Gastroesophageal sphincter (tissue), 4 donors: ENCODE measurements around the gene MARCKS. TPM values are rescaled to one million over a fixed set of nuclear protein-coding genes. Genes with fewer than 3 reads are reported as not detected.

Source experiments
- ATAC-seq: fragments of 150-250 bp; one replicate; pipeline ENCODE4 v1.9.1; 2016; ENCODE audit warnings: mild to moderate bottlenecking, moderate library complexity
- H3K27ac ChIP-seq, 4 donors: fragments of 200-600 bp; sonication (generic) in 3 of 4; 1 replicate in 3 of 4; 2 replicates in 1 of 4; pipeline ENCODE4 v1.5.1; 2016 to 2019
- H3K27me3 ChIP-seq: fragments of 200-600 bp; sonication (generic); one replicate; pipeline ENCODE4 v1.5.1; 2019
- H3K36me3 ChIP-seq, 2 donors: fragments of 200-600 bp; sonication (generic); one replicate each; pipeline ENCODE4 v1.5.1; 2019; ENCODE audit warnings: control low read depth in 1 of 2
- H3K4me1 ChIP-seq, 3 donors: fragments of 200-600 bp; sonication (generic); 1 replicate in 2 of 3; 2 replicates in 1 of 3; pipeline ENCODE4 v1.5.1; 2016 to 2019; ENCODE audit warnings: control low read depth in 2 of 3
- H3K4me3 ChIP-seq, 2 donors: fragments of 200-600 bp; sonication (generic); one replicate each; pipeline ENCODE4 v1.5.1; 2019; ENCODE audit warnings: mild to moderate bottlenecking in 1 of 2, moderate library complexity in 1 of 2
- H3K9me3 ChIP-seq, 3 donors: fragments of 200-600 bp; sonication (generic); one replicate each; pipeline ENCODE4 v1.5.1; 2017 to 2019; ENCODE audit warnings: control low read depth in 2 of 3
- EP300 ChIP-seq: sonication (generic); formaldehyde crosslinking; IDR thresholded peaks from one replicate; pipeline ENCODE4 v1.6.1; 2017; ENCODE audit warnings: antibody characterized with exemption, mild to moderate bottlenecking
- POLR2A ChIP-seq, 2 donors: fragments of 450-650 bp; IDR thresholded peaks; one replicate each; pipeline ENCODE4 v1.6.1; 2017; ENCODE audit warnings: antibody characterized with exemption in 2 of 2, mild to moderate bottlenecking in 2 of 2, moderate library complexity in 1 of 2
- POLR2AphosphoS5 ChIP-seq: sonication (generic); formaldehyde crosslinking; IDR thresholded peaks from one replicate; pipeline ENCODE4 v1.6.1; 2017; ENCODE audit warnings: antibody characterized with exemption
- WGBS, 2 donors: methylation state at CpG; one replicate each; pipeline ENCODE4 v1.1.5; 2018; ENCODE audit warnings: low coverage in 1 of 2; 5-methylcytosine and 5-hydroxymethylcytosine counted together
- total RNA-seq, 4 donors: library from RNA; depleted of rRNA; stranded (reverse); fragments of >200 nt; gene quantifications; one replicate each; pipeline ENCODE4 v1.1.0, GENCODE V29; 2016
- TF ChIP-seq, protein P1 (sequence below), 4 experiments: fragments of 200-600 bp in 2 of 4; fragments of 450-650 bp in 2 of 4; sonication (generic) in 1 of 4; IDR thresholded peaks; one replicate each; pipeline ENCODE4 v1.5.1; 2017 to 2019; ENCODE audit warnings: antibody characterized with exemption in 4 of 4, mild to moderate bottlenecking in 2 of 4, moderate library complexity in 2 of 4

MARCKS gene
- total RNA-seq, 4 donors from 2014 or later: 17.7 to 36.4 (median 25.5) TPM

DNA sequence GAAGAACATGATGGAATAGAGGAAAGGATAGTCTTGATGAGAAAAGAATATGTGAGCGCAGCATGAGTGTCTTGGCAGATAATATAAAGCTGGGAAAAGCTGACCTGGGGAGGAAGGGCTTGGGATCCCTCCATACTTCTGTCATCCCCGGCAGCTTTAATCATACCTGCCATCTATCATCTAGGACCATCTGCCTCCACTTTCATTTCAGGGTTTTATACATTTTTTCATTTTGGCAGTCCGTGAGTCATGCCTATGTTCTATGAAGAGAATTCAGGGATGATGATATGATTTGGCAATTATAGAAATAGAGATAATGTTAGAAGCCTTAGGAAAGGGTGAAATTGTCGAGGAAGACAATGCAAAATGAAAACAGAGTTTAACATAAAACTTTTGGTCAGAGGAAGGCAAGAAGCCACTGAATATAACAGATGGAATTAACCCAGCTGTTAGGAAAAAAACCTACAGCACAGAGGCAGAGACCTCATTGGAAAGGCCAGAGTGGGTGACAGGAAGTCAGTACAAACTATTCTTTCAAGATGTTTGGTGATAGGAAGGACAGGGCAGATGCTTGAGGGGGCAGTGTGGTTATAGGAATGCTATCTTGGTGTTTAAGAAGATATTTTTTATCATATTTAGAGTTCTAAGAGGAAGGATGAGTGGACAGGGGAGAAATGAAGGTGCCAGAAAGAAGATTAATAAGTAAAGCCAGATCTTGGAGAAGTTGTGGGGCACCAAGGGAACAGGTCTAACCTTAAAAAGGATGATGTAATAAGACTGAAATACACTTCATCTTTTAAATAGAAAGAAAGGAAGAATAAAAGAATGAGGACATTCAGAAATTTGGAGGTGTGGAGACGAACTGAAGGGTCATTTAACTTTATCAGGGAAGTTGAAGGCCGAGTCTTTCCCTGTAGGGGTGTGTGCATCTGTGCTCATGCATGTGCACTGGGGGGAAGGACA lies 37.8 kb downstream of the MARCKS start:
- H3K27me3 ChIP-seq: no peaks in the 10 kb centered on the region
- H3K4me3 ChIP-seq: no peak overlapping the region
- 35 to 66% methylated on average over 3 to 6 of the region's 6 CpGs for WGBS, 2 donors
- no peak overlapping the region for H3K27ac ChIP-seq
- peaks cover 0 to 13% (median 0%) of the 10 kb centered on the region in 3 donors for H3K9me3 ChIP-seq
- H3K36me3 ChIP-seq: no peaks in the 10 kb centered on the region
- ATAC-seq: no peak
- TF ChIP-seq POLR2A (IDR thresholded peaks at IDR 0.05) (no peak), EP300 (no peak), POLR2AphosphoS5 (no peak)
- TF ChIP-seq, protein P1, sequence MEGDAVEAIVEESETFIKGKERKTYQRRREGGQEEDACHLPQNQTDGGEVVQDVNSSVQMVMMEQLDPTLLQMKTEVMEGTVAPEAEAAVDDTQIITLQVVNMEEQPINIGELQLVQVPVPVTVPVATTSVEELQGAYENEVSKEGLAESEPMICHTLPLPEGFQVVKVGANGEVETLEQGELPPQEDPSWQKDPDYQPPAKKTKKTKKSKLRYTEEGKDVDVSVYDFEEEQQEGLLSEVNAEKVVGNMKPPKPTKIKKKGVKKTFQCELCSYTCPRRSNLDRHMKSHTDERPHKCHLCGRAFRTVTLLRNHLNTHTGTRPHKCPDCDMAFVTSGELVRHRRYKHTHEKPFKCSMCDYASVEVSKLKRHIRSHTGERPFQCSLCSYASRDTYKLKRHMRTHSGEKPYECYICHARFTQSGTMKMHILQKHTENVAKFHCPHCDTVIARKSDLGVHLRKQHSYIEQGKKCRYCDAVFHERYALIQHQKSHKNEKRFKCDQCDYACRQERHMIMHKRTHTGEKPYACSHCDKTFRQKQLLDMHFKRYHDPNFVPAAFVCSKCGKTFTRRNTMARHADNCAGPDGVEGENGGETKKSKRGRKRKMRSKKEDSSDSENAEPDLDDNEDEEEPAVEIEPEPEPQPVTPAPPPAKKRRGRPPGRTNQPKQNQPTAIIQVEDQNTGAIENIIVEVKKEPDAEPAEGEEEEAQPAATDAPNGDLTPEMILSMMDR (IDR thresholded peaks at IDR 0.05): no peak
- no peaks in the 10 kb centered on the region for H3K4me1 ChIP-seq

DNA sequence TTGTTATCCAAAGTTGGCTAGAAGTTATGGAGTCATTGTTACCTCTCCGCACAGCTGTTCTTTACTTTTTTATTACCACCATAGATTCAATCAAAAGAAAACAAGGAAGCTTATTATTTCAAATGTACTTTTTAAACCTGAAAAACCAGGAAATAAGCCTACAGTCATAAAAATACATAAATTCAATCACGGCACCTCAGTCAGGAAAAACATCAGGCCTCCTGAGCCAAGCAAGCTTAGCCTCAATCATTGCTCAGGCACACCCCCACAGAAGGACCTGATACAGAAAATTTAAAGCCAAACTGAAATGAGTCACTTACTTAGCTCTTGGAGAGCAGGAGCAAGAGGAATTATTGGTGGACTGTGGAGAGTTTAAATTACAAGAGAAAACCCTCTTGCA lies 44.3 kb downstream of the MARCKS start:
- H3K9me3 ChIP-seq: no peaks in the 10 kb centered on the region
- H3K4me1 ChIP-seq: peaks cover 0 to 19% (median 8%) of the 10 kb centered on the region in 3 donors
- H3K27me3 ChIP-seq: no peaks in the 10 kb centered on the region
- H3K4me3 ChIP-seq: no peak overlapping the region
- H3K27ac ChIP-seq: no peak overlapping the region
- TF ChIP-seq EP300 (no peak), POLR2AphosphoS5 (no peak), POLR2A (IDR thresholded peaks at IDR 0.05) (no peak)
- TF ChIP-seq, protein P1 (IDR thresholded peaks at IDR 0.05): no peak
- 69 to 73% methylated on average over 2 of the region's 2 CpGs for WGBS, 2 donors
- ATAC-seq: no peak
- no peaks in the 10 kb centered on the region for H3K36me3 ChIP-seq

DNA sequence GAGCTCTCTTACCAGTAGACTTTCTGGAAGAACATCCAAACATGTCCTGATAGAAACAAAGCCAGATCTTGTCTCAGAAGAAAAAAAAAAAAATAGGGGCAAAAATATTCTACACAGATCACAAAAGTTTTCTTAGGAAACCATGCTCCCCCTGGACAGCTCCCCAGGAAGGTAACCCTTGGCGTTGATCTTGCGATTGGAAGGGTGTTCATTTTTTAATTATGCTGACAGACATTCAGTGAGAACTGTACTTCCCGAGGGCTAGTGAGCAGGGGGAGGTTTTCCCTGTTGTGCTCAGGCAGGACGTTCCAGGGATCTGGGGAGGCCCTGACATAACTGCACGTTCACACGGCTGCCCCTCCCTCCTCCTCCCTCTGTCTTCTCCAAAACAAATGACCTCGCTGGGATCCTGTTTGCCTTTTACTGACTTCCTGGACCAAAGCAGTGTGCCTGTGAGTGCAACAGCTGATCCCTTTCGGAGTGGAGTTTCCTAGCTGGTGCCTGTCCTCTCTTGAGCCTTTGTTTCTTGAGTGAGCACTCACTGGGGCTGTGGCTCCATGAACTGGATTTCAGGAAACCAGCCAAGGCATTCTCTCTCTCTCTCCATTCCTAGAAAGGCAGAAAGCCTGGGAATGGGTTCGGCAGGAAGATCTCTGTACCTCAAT lies 46.7 kb downstream of the MARCKS start:
- peak overlapping the region in 3 of 4 donors; percentile 33 to 73 (median 51) for H3K27ac ChIP-seq
- peak; percentile 75 for ATAC-seq
- no peak overlapping the region for H3K4me3 ChIP-seq
- no peaks in the 10 kb centered on the region for H3K36me3 ChIP-seq
- TF ChIP-seq POLR2AphosphoS5: peak; percentile 30
- TF ChIP-seq, protein P1 (IDR thresholded peaks at IDR 0.05): no peak
- no peak for TF ChIP-seq POLR2A (IDR thresholded peaks at IDR 0.05)
- TF ChIP-seq EP300: no peak
- peaks cover 0 to 19% (median 8%) of the 10 kb centered on the region in 3 donors for H3K4me1 ChIP-seq
- H3K27me3 ChIP-seq: no peaks in the 10 kb centered on the region
- no peaks in the 10 kb centered on the region for H3K9me3 ChIP-seq
- 0 to 7% methylated on average over 1 to 9 of the region's 9 CpGs for WGBS, 2 donors

DNA sequence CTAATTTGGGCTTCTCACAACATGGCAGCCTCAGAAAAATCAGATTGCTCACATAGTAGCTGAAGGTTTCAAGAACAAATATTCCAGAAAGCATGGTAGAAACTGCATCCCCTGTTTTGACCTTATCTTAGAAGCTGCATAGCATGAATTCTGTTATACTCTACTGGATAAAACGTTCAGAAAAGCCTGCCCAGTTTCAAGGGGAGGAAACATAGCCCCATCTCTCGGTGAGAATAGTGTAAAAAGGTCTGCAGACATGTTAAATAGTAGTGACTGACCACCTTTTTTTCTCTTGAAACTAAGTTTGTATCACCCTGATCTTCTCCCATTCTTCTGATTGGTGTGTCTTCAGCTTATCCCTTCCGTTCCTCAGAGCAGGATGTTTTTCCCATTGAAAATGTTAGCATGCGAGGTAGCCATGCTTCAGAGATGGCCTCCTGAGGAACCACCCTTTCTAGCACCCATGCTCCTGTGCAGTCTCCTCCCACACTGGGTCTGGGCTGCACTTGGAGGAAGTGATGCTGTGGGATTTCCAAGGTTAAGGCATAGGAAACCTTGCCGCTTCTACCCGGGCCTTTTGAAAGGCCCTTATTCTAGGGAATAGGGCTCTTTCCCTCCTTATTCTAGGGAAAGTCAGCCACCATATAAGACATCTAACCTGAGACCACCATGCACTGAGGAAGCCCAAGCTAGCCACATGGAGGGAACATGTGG lies 50.1 kb downstream of the MARCKS start:
- Histone ChIP-seq H3K4me1 (peaks cover 0 to 23% (median 8%) of the 10 kb centered on the region in 3 donors), H3K27ac (no peak overlapping the region), H3K9me3 (no peaks in the 10 kb centered on the region), H3K27me3 (no peaks in the 10 kb centered on the region), H3K36me3 (no peaks in the 10 kb centered on the region), H3K4me3 (no peak overlapping the region)
- WGBS, 2 donors: 75 to 90% methylated on average over 3 to 6 of the region's 6 CpGs
- ATAC-seq: no peak
- TF ChIP-seq, protein P1 (IDR thresholded peaks at IDR 0.05): no peak
- TF ChIP-seq POLR2AphosphoS5: no peak
- no peak for TF ChIP-seq EP300
- no peak for TF ChIP-seq POLR2A (IDR thresholded peaks at IDR 0.05)
